Neuronal stem cell (in vitro differentiated cells): ENCODE data around the gene TUBAL3.

Experiments
- DNase-seq: peaks from one replicate; pipeline ENCODE4 v3.0.0-alpha.2; 2013; ENCODE audit warnings: low spot score
- H2AFZ ChIP-seq: one replicate; pipeline ENCODE4 v1.6.1; 2013; ENCODE audit warnings: mild to moderate bottlenecking, low read length, inconsistent platforms
- H2AK5ac ChIP-seq: 2 replicates; pipeline ENCODE4 v1.6.1; 2013; ENCODE audit warnings: low read depth, mild to moderate bottlenecking, inconsistent platforms, low read length, moderate library complexity, mixed read lengths
- H2BK120ac ChIP-seq: 2 replicates; pipeline ENCODE4 v1.6.1; 2013; ENCODE audit warnings: low read depth, mild to moderate bottlenecking, inconsistent platforms, low read length, moderate library complexity, mixed read lengths
- H2BK12ac ChIP-seq: one replicate; pipeline ENCODE4 v1.6.1; 2013; ENCODE audit warnings: low read length, inconsistent platforms
- H2BK15ac ChIP-seq: 2 replicates; pipeline ENCODE4 v1.6.1; 2013; ENCODE audit warnings: mild to moderate bottlenecking, low read length, inconsistent platforms, mixed read lengths
- H2BK5ac ChIP-seq: one replicate; pipeline ENCODE4 v1.6.1; 2013; ENCODE audit warnings: inconsistent platforms, mild to moderate bottlenecking, low read length, moderate library complexity
- H3K14ac ChIP-seq: one replicate; pipeline ENCODE4 v1.6.1; 2013; ENCODE audit warnings: low read length, inconsistent platforms
- H3K18ac ChIP-seq: 2 replicates; pipeline ENCODE4 v1.6.1; 2013; ENCODE audit warnings: low read length, inconsistent platforms
- H3K23ac ChIP-seq: 2 replicates; pipeline ENCODE4 v1.6.1; 2013; ENCODE audit warnings: low read depth, mild to moderate bottlenecking, mixed read lengths, low read length, inconsistent platforms; ENCODE audit not compliant: poor library complexity
- H3K27ac ChIP-seq: replicated peaks from 3 replicates; pipeline ENCODE4 v1.5.1; 2013; ENCODE audit warnings: low read length, inconsistent platforms
- H3K27me3 ChIP-seq, 3 experiments: 2 replicates each; pipeline ENCODE4 v1.6.1; 2013; ENCODE audit warnings: low read length in 3 of 3, mild to moderate bottlenecking in 2 of 3, inconsistent platforms in 1 of 3, low read depth in 1 of 3, mixed read lengths in 1 of 3, moderate library complexity in 1 of 3; ENCODE audit not compliant: control insufficient read depth in 3 of 3, insufficient read depth in 3 of 3
- H3K36me3 ChIP-seq, 2 donors: replicated peaks in 1 of 2; 2 replicates each; pipeline ENCODE4 v1.6.1; 2013; ENCODE audit warnings: low read length in 2 of 2; ENCODE audit not compliant: control insufficient read depth in 2 of 2, insufficient read depth in 2 of 2
- H3K4ac ChIP-seq: 2 replicates; pipeline ENCODE4 v1.6.1; 2013; ENCODE audit warnings: inconsistent platforms, mild to moderate bottlenecking, low read length, moderate library complexity
- H3K4me1 ChIP-seq, 2 donors: 1 replicate in 1 of 2; 2 replicates in 1 of 2; pipeline ENCODE4 v1.6.1; 2013; ENCODE audit warnings: low read length in 2 of 2, low read depth in 1 of 2; ENCODE audit not compliant: control insufficient read depth in 2 of 2, insufficient read depth in 1 of 2
- H3K4me2 ChIP-seq: one replicate; pipeline ENCODE4 v1.6.1; 2013; ENCODE audit warnings: mild to moderate bottlenecking, low read length, inconsistent platforms; ENCODE audit not compliant: insufficient read depth, poor library complexity, severe bottlenecking
- H3K4me3 ChIP-seq, 2 donors: 2 replicates each; pipeline ENCODE4 v1.5.1; 2013; ENCODE audit warnings: low read length in 2 of 2, mild to moderate bottlenecking in 2 of 2, inconsistent platforms in 1 of 2, moderate library complexity in 1 of 2
- H3K79me1 ChIP-seq: one replicate; pipeline ENCODE4 v1.6.1; 2013; ENCODE audit warnings: low read depth, mild to moderate bottlenecking, inconsistent platforms, low read length, moderate library complexity
- H3K9ac ChIP-seq: one replicate; pipeline ENCODE4 v1.6.1; 2013; ENCODE audit warnings: mild to moderate bottlenecking, low read depth, low read length, inconsistent platforms; ENCODE audit not compliant: poor library complexity
- H3K9me3 ChIP-seq, 2 donors: replicated peaks in 1 of 2; 2 replicates each; pipeline versions ENCODE3 to v1.6.1; 2013; ENCODE audit warnings: low read length in 2 of 2, mild to moderate bottlenecking in 2 of 2, inconsistent platforms in 1 of 2, low read depth in 1 of 2, mixed read lengths in 1 of 2, moderate library complexity in 1 of 2; ENCODE audit not compliant: control insufficient read depth in 2 of 2, insufficient read depth in 1 of 2
- H4K8ac ChIP-seq: one replicate; pipeline ENCODE4 v1.6.1; 2013; ENCODE audit warnings: low read depth, mild to moderate bottlenecking, inconsistent platforms, low read length, moderate library complexity
- H4K91ac ChIP-seq: one replicate; pipeline ENCODE4 v1.6.1; 2013; ENCODE audit warnings: low read length, low read depth, mild to moderate bottlenecking, inconsistent platforms; ENCODE audit not compliant: poor library complexity
- WGBS, 2 donors: extraction: QIAGEN DNeasy Blood & Tissue Kit; methylation state at CpG; one replicate each; pipeline ENCODE4 v1.1.7; 2013; ENCODE audit warnings: missing lambda C conversion rate in 2 of 2, mixed read lengths in 1 of 2; ENCODE audit not compliant: insufficient read length in 2 of 2, insufficient replicate concordance in 1 of 2; ENCODE audit errors: extremely low coverage in 2 of 2; 5-methylcytosine and 5-hydroxymethylcytosine counted together

TUBAL3 gene

GRCh38 chr10:5447056-5447455, 42.4 kb upstream of the TUBAL3 start:
- peaks cover 9 to 23% of the 10 kb centered on the region in 2 donors for H3K4me1 ChIP-seq
- no peak overlapping the region for H4K91ac ChIP-seq
- no peak overlapping the region for H3K14ac ChIP-seq
- no CpG with 5 or more reads among the region's 3 CpGs for WGBS, 2 donors
- H3K18ac ChIP-seq, result no peak overlapping the region
- no peak overlapping the region for H2BK15ac ChIP-seq
- no peak overlapping the region for H2AFZ ChIP-seq
- no peak overlapping the region for H3K4me2 ChIP-seq
- no peak overlapping the region for H2BK5ac ChIP-seq
- no peak overlapping the region for H3K4ac ChIP-seq
- no peak overlapping the region for H3K23ac ChIP-seq
- no peak overlapping the region for H4K8ac ChIP-seq
- H2AK5ac ChIP-seq, result no peak overlapping the region
- no peak for DNase-seq
- H3K27me3 ChIP-seq, result no peaks in the 10 kb centered on the region
- no peaks in the 10 kb centered on the region for H3K79me1 ChIP-seq
- H3K36me3 ChIP-seq, result peaks cover 0 to 19% of the 10 kb centered on the region in 2 donors
- H2BK120ac ChIP-seq, result no peak overlapping the region
- no peak overlapping the region for H2BK12ac ChIP-seq
- no peak overlapping the region for H3K9ac ChIP-seq
- no peak overlapping the region for H3K27ac ChIP-seq
- no peaks in the 10 kb centered on the region for H3K9me3 ChIP-seq
- H3K4me3 ChIP-seq, result peak overlapping the region in 1 of 2 donors; percentile 40

DNA sequence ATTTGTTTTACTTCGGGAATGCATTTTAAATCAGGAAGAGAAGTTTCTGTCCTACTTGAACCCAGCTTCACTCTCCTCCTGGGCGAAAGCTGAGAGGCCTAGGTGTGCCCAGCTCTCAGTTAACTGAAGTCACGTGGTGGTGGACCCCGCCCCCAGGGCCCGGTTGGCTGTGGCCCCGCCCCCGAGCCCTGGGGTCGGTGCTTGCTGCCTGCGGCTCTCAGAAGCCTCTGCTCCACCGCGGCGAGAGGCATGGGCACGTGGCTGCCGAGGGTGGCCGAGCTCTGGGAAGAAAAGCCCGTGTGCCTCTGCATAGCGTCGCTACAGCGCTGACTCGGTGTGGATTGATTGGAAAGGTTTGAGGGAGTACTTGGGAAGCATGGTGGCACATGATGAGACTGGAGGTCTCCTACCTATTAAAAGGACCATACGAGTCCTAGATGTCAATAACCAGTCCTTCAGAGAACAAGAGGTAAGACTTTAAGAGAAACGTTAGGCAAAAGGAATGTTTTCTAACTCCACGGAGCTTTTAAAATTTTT, 41.8 kb upstream of the TUBAL3 start:
- WGBS, 2 donors, result no CpG with 5 or more reads among the region's 23 CpGs
- no peak overlapping the region for H3K14ac ChIP-seq
- peak overlapping the region; percentile 40 to 68 for H3K4me3 ChIP-seq
- no peak overlapping the region for H2BK15ac ChIP-seq
- no peak overlapping the region for H2BK12ac ChIP-seq
- H3K9me3 ChIP-seq, result no peaks in the 10 kb centered on the region
- peaks cover 0 to 13% of the 10 kb centered on the region in 2 donors for H3K36me3 ChIP-seq
- no peaks in the 10 kb centered on the region for H3K27me3 ChIP-seq
- H2AK5ac ChIP-seq, result no peak overlapping the region
- H2BK120ac ChIP-seq, result no peak overlapping the region
- no peak overlapping the region for H3K4ac ChIP-seq
- peak overlapping the region; percentile 10 for H3K23ac ChIP-seq
- H3K4me2 ChIP-seq, result peak overlapping the region; percentile 39
- no peak overlapping the region for H4K91ac ChIP-seq
- H3K4me1 ChIP-seq, result peaks cover 9 to 23% of the 10 kb centered on the region in 2 donors
- H3K9ac ChIP-seq, result no peak overlapping the region
- H3K79me1 ChIP-seq, result no peaks in the 10 kb centered on the region
- H3K18ac ChIP-seq, result no peak overlapping the region
- DNase-seq, result peak; percentile 82
- no peak overlapping the region for H4K8ac ChIP-seq
- no peak overlapping the region for H3K27ac ChIP-seq
- no peak overlapping the region for H2BK5ac ChIP-seq
- H2AFZ ChIP-seq, result peak overlapping the region; percentile 49

DNA sequence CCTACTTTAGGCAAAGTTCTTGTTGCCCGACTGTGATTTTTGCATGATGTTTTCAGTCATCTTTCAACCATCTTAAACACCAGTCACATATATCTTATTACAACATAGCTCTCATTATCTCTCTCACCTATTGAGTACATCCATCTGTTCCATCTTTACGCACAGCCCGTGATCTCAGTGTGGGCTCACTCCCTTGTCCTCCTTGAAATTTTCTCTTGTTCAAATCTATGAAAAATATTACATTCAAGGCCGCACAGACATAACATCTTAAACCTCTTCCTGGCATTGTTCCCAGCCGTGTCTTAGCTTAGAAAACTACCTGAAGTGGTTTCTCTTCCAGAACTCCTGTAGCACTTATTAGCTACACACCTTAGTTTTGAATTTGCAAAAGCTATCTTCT, 40.4 kb upstream of the TUBAL3 start:
- H3K9me3 ChIP-seq, result no peaks in the 10 kb centered on the region
- no peak overlapping the region for H2BK15ac ChIP-seq
- DNase-seq, result no peak
- H3K79me1 ChIP-seq, result no peaks in the 10 kb centered on the region
- H3K4me2 ChIP-seq, result no peak overlapping the region
- no peak overlapping the region for H3K14ac ChIP-seq
- H3K18ac ChIP-seq, result no peak overlapping the region
- no peak overlapping the region for H2AFZ ChIP-seq
- no peak overlapping the region for H3K27ac ChIP-seq
- no peak overlapping the region for H2BK5ac ChIP-seq
- no peak overlapping the region for H3K9ac ChIP-seq
- no peaks in the 10 kb centered on the region for H3K27me3 ChIP-seq
- peaks cover 0 to 8% of the 10 kb centered on the region in 2 donors for H3K36me3 ChIP-seq
- H3K4me1 ChIP-seq, result peaks cover 16 to 28% of the 10 kb centered on the region in 2 donors
- no peak overlapping the region for H3K23ac ChIP-seq
- no peak overlapping the region for H4K91ac ChIP-seq
- no peak overlapping the region for H2AK5ac ChIP-seq
- H3K4me3 ChIP-seq, result no peak overlapping the region
- H2BK12ac ChIP-seq, result no peak overlapping the region
- no peak overlapping the region for H2BK120ac ChIP-seq
- no peak overlapping the region for H4K8ac ChIP-seq
- WGBS, 2 donors, result no CpG with 5 or more reads among the region's 5 CpGs
- H3K4ac ChIP-seq, result no peak overlapping the region

DNA sequence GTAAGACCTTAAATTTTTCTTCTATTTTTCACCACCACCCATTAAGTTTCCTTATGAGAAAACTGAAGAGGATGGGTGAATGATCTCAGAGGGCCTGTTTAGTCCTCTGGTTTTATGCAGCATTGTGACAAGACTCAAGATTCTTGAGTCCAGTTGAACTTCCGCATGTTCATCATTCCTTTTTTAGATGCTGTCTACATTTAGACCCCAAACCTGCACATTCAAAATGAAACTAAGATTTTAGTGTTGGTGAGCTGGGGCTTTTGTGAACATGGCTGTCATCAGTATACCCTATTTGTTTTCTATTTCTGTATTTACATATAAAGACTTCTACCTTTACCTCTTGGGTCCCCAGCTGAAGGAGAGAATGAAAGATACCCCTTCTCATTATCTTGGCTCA, 38.8 kb upstream of the TUBAL3 start:
- Histone ChIP-seq H4K8ac (no peak overlapping the region), H4K91ac (no peak overlapping the region), H3K18ac (no peak overlapping the region), H3K4me2 (no peak overlapping the region), H3K23ac (no peak overlapping the region), H3K27ac (no peak overlapping the region), H3K4ac (no peak overlapping the region), H3K79me1 (no peaks in the 10 kb centered on the region), H2BK15ac (no peak overlapping the region), H3K14ac (no peak overlapping the region), H2BK12ac (no peak overlapping the region), H3K36me3 (peaks cover 5 to 14% of the 10 kb centered on the region in 2 donors), H3K9me3 (no peaks in the 10 kb centered on the region), H2BK5ac (no peak overlapping the region), H3K9ac (no peak overlapping the region), H2AK5ac (no peak overlapping the region), H2BK120ac (no peak overlapping the region), H3K27me3 (no peaks in the 10 kb centered on the region), H3K4me3 (no peak overlapping the region), H2AFZ (no peak overlapping the region), H3K4me1 (peaks cover 12 to 19% of the 10 kb centered on the region in 2 donors)
- whole genome bisulfite sequencing, 2 donors, result no CpG with 5 or more reads among the region's 1 CpG
- DNase-seq, result no peak
